OCI-LY7 (cell line): ENCODE results near the gene GNMT. TPM values are rescaled to one million over a fixed set of nuclear protein-coding genes. Genes with fewer than 3 reads are reported as not detected.

Experiments
- BruUV-seq: library from RNA; stranded (reverse); fragments of 400-500 nt; replicated peaks from 2 replicates; lab custom pipeline; 2021; lab: Mats Ljungman, UMichigan
- CTCF ChIA-PET: fragments of 300-600 bp; sonication (Branson Sonifier 250); formaldehyde crosslinking; loops from one replicate; lab custom pipeline; 2022; ENCODE audit warnings: antibody characterized with exemption; ENCODE audit not compliant: unreplicated experiment; lab: Charles Lee
- POLR2A ChIA-PET: fragments of 300-600 bp; sonication (Branson Sonifier 250); formaldehyde crosslinking; loops from one replicate; lab custom pipeline; 2022; ENCODE audit warnings: antibody characterized with exemption; lab: Charles Lee
- DNase-seq: peaks from one replicate; pipeline ENCODE4 v3.0.0-alpha.2; 2015; ENCODE audit warnings: low spot score
- H2AFZ ChIP-seq: fragments of 200-600 bp; sonication (generic), shearing (Covaris generic); 2 replicates; pipeline ENCODE4 v1.6.1; 2014; ENCODE audit warnings: mild to moderate bottlenecking, antibody characterized with exemption, low read length, moderate library complexity
- H3K27ac ChIP-seq: fragments of 200-600 bp; sonication (generic); 2 replicates; pipeline ENCODE4 v1.5.1; 2014; ENCODE audit warnings: mixed run types, low read depth, mild to moderate bottlenecking, moderate library complexity, low read length, inconsistent platforms; ENCODE audit not compliant: poor library complexity, severe bottlenecking
- H3K36me3 ChIP-seq: fragments of 200-600 bp; sonication (generic); 2 replicates; pipeline ENCODE4 v1.6.1; 2014; ENCODE audit warnings: mild to moderate bottlenecking, antibody characterized with exemption, low read length, moderate library complexity, mixed read lengths; ENCODE audit not compliant: insufficient read depth
- H3K4me1 ChIP-seq: fragments of 200-600 bp; sonication (generic); 2 replicates; pipeline ENCODE4 v1.5.1; 2014; ENCODE audit warnings: mild to moderate bottlenecking, low read length; ENCODE audit not compliant: insufficient read depth, poor library complexity, severe bottlenecking
- H3K4me2 ChIP-seq: fragments of 200-600 bp; sonication (generic); 2 replicates; pipeline ENCODE4 v1.6.1; 2014; ENCODE audit warnings: mild to moderate bottlenecking, low read length
- H3K4me3 ChIP-seq: fragments of 200-600 bp; sonication (generic); 2 replicates; pipeline ENCODE4 v1.5.1; 2014; ENCODE audit warnings: mild to moderate bottlenecking, low read depth, low read length; ENCODE audit not compliant: poor library complexity, severe bottlenecking
- H3K79me2 ChIP-seq: fragments of 200-600 bp; sonication (generic); 2 replicates; pipeline ENCODE4 v1.6.1; 2016; ENCODE audit warnings: low read depth, mild to moderate bottlenecking, low read length, moderate library complexity, mixed read lengths; ENCODE audit not compliant: insufficient read depth
- H3K9me2 ChIP-seq: fragments of 200-600 bp; sonication (generic); 2 replicates; pipeline ENCODE4 v1.6.1; 2016; ENCODE audit warnings: mild to moderate bottlenecking, low read length, mixed read lengths; ENCODE audit not compliant: insufficient read depth
- H3K9me3 ChIP-seq: fragments of 200-600 bp; sonication (generic); 2 replicates; pipeline ENCODE4 v1.6.1; 2014; ENCODE audit warnings: mild to moderate bottlenecking, mixed run types, low read length, mixed read lengths
- H4K20me1 ChIP-seq: fragments of 200-600 bp; sonication (generic); 2 replicates; pipeline ENCODE4 v1.6.1; 2014; ENCODE audit warnings: mild to moderate bottlenecking, antibody characterized with exemption, low read length, moderate library complexity, mixed read lengths; ENCODE audit not compliant: insufficient read depth
- CTCF ChIP-seq: fragments of 200-600 bp; sonication (generic); conservative IDR thresholded peaks from 2 replicates; pipeline ENCODE4 v1.5.1; 2014; ENCODE audit warnings: mild to moderate bottlenecking, antibody characterized with exemption, low read length, moderate library complexity, mixed read lengths
- EZH2phosphoT487 ChIP-seq: fragments of 200-600 bp; sonication (generic); IDR thresholded peaks from 2 replicates; pipeline ENCODE4 v1.6.1; 2018; ENCODE audit warnings: low read depth, borderline replicate concordance, mild to moderate bottlenecking, mixed run types, antibody characterized with exemption, low read length, moderate library complexity, mixed read lengths
- intact Hi-C: fragments of 100-400 bp; cut with micrococcal nuclease; formaldehyde crosslinking; loops from one replicate; pipeline ENCODE4 v1.10.0; 2022; ENCODE audit not compliant: unreplicated experiment
- total RNA-seq, 2 experiments: library from RNA; depleted of rRNA in 1 of 2; stranded (reverse); fragments of >200 nt in 1 of 2; shearing (Covaris generic) in 1 of 2; gene quantifications; 2 replicates each; pipeline ENCODE4 v1.2.3, GENCODE V29; 2014 to 2022

Gene GNMT
- total RNA-seq, 2 experiments from 2014 or later: 1.7 TPM

GRCh38 chr6:42968126-42968701 lies 7.7 kb downstream of the GNMT start:
- H3K4me2 ChIP-seq: no peak overlapping the region
- BruUV-seq: no TSS peak
- no peak overlapping the region for H3K27ac ChIP-seq
- H3K4me3 ChIP-seq: no peak overlapping the region
- ChIA-PET POLR2A (no interaction called here), CTCF (no interaction called here)
- no peaks in the 10 kb centered on the region for H3K9me3 ChIP-seq
- intact Hi-C loops: no loop called here
- DNase-seq: no peak
- no peaks in the 10 kb centered on the region for H3K79me2 ChIP-seq
- no peaks in the 10 kb centered on the region for H4K20me1 ChIP-seq
- no peaks in the 10 kb centered on the region for H3K4me1 ChIP-seq
- peaks cover 20% of the 10 kb centered on the region; the same call in 1 of the 2 replicates for H3K36me3 ChIP-seq
- no peak for TF ChIP-seq EZH2phosphoT487
- TF ChIP-seq CTCF: no peak
- no peaks in the 10 kb centered on the region for H3K9me2 ChIP-seq
- H2AFZ ChIP-seq: no peak overlapping the region

GRCh38 chr6:42968783-42969182 lies 8.2 kb downstream of the GNMT start:
- H3K9me2 ChIP-seq: no peaks in the 10 kb centered on the region
- no peak for DNase-seq
- H3K9me3 ChIP-seq: no peaks in the 10 kb centered on the region
- H3K36me3 ChIP-seq: peaks cover 20% of the 10 kb centered on the region
- intact Hi-C loops: no loop called here
- no peaks in the 10 kb centered on the region for H4K20me1 ChIP-seq
- BruUV-seq: no TSS peak
- no peaks in the 10 kb centered on the region for H3K79me2 ChIP-seq
- no peak overlapping the region for H3K27ac ChIP-seq
- POLR2A ChIA-PET: interaction anchor here (0.6 kb wide), 1 partner anchor 65 kb away, joined by 3 read pairs; no protein-coding TSS in a partner anchor
- TF ChIP-seq EZH2phosphoT487 (no peak), CTCF (no peak)
- no peak overlapping the region for H2AFZ ChIP-seq
- no peak overlapping the region for H3K4me3 ChIP-seq
- H3K4me2 ChIP-seq: no peak overlapping the region
- CTCF ChIA-PET: no interaction called here
- H3K4me1 ChIP-seq: no peaks in the 10 kb centered on the region

GRCh38 chr6:42969431-42969830 lies 8.9 kb downstream of the GNMT start:
- TF ChIP-seq CTCF (no peak), EZH2phosphoT487 (no peak)
- Histone ChIP-seq H2AFZ (no peak overlapping the region), H3K4me2 (no peak overlapping the region), H3K4me3 (no peak overlapping the region), H3K4me1 (no peaks in the 10 kb centered on the region), H3K27ac (no peak overlapping the region), H4K20me1 (no peaks in the 10 kb centered on the region), H3K79me2 (no peaks in the 10 kb centered on the region), H3K9me3 (no peaks in the 10 kb centered on the region), H3K36me3 (peaks cover 21% of the 10 kb centered on the region), H3K9me2 (no peaks in the 10 kb centered on the region)
- ChIA-PET POLR2A (no interaction called here), CTCF (no interaction called here)
- DNase-seq: no peak
- BruUV-seq: no TSS peak
- intact Hi-C loops: no loop called here
